K562 (cell line): Measurements from ENCODE around the gene ITGA1. TPM values are rescaled to one million over a fixed set of nuclear protein-coding genes. Genes with fewer than 3 reads are reported as not detected.

ENCODE experiments used
- ATAC-seq: fragments of 200-7000 bp; cut with Tn5 transposase; 3 replicates; pipeline ENCODE4 v1.9.1; 2020; ENCODE audit warnings: moderate library complexity
- BruUV-seq: library from RNA; stranded (reverse); fragments of 400-500 nt; replicated peaks from 2 replicates; lab custom pipeline; 2021; lab: Mats Ljungman, UMichigan
- CTCF ChIA-PET: fragments of 300-600 bp; formaldehyde crosslinking; extraction: SDS; loops from one replicate; lab custom pipeline; 2021; ENCODE audit warnings: low intra/inter-chr PET ratio; lab: Yijun Ruan, JAX
- POLR2A ChIA-PET: fragments of 300-600, 350-650 bp; sonication (Branson Sonifier 250); formaldehyde crosslinking; extraction: SDS; loops from one replicate; lab custom pipeline; 2021; ENCODE audit warnings: antibody characterized with exemption, inconsistent platforms; lab: Yijun Ruan, JAX
- DNase-seq, 4 experiments: peaks; one replicate each; pipeline versions ENCODE4 v3.0.0 to v3.0.0-alpha.2; 2011 to 2018; ENCODE audit warnings: low spot score in 3 of 4, mixed read lengths in 3 of 4; ENCODE audit errors: extremely low read depth in 1 of 4
- FAIRE-seq: peaks from 2 replicates; lab custom pipeline; 2011; peaks lifted over from hg19 to GRCh38; lab: Jason Lieb, UNC
- H2AFZ ChIP-seq: 2 replicates; pipeline ENCODE4 v1.6.0; 2011; ENCODE audit warnings: low read depth, low read length, control low read depth, inconsistent platforms
- H3K27ac ChIP-seq: fragments of 200-600 bp; 3 replicates; pipeline ENCODE4 v1.8.0; 2011; ENCODE audit warnings: low read depth, mild to moderate bottlenecking, control low read depth, inconsistent platforms, low read length, moderate library complexity, mixed read lengths; ENCODE audit errors: extremely low read depth
- H3K27me3 ChIP-seq, 2 experiments: fragments of 300-600 bp in 1 of 2; 2 replicates in 1 of 2; 3 replicates in 1 of 2; pipeline versions ENCODE4 v1.6.0 to v1.8.0; 2011; ENCODE audit warnings: inconsistent platforms in 2 of 2, low read length in 2 of 2, mild to moderate bottlenecking in 1 of 2, mixed read lengths in 1 of 2, moderate library complexity in 1 of 2; ENCODE audit not compliant: control insufficient read depth in 2 of 2, insufficient read depth in 2 of 2
- H3K36me3 ChIP-seq: fragments of 300-600 bp; 3 replicates; pipeline ENCODE4 v1.8.0; 2011; ENCODE audit warnings: mild to moderate bottlenecking, low read length, inconsistent platforms; ENCODE audit not compliant: control insufficient read depth, insufficient read depth
- H3K4me1 ChIP-seq, 2 experiments: fragments of 200-600 bp in 1 of 2; replicated peaks in 1 of 2; 2 replicates in 1 of 2; 3 replicates in 1 of 2; pipeline versions ENCODE4 v1.5.1 to v1.8.0; 2011; ENCODE audit warnings: inconsistent platforms in 2 of 2, low read length in 2 of 2, mild to moderate bottlenecking in 1 of 2, mixed read lengths in 1 of 2, moderate library complexity in 1 of 2; ENCODE audit not compliant: control insufficient read depth in 2 of 2, insufficient read depth in 2 of 2
- H3K4me2 ChIP-seq: 2 replicates; pipeline ENCODE4 v1.6.1; 2011; ENCODE audit warnings: low read length, control low read depth, inconsistent platforms, mixed read lengths; ENCODE audit not compliant: insufficient read depth
- H3K4me3 ChIP-seq: fragments of 200-600 bp; sonication (generic), shearing (Covaris generic); 2 replicates; pipeline ENCODE4 v1.5.1; 2016; ENCODE audit warnings: control low read depth, inconsistent platforms
- H3K79me2 ChIP-seq: fragments of 200-600 bp; 3 replicates; pipeline ENCODE4 v1.8.0; 2011; ENCODE audit warnings: low read length, inconsistent platforms; ENCODE audit not compliant: control insufficient read depth, insufficient read depth
- H3K9ac ChIP-seq, 2 experiments: 2 replicates each; pipeline versions ENCODE4 v1.6.0 to v1.6.1; 2011; ENCODE audit warnings: low read depth in 2 of 2, low read length in 2 of 2, control low read depth in 1 of 2, inconsistent platforms in 1 of 2, mild to moderate bottlenecking in 1 of 2, mixed read lengths in 1 of 2; ENCODE audit not compliant: insufficient read depth in 1 of 2
- H3K9me1 ChIP-seq: one replicate; pipeline ENCODE4 v1.6.0; 2011; ENCODE audit warnings: inconsistent platforms, mild to moderate bottlenecking, low read length, moderate library complexity; ENCODE audit not compliant: control insufficient read depth, insufficient read depth
- H3K9me3 ChIP-seq: replicated peaks from 2 replicates; pipeline ENCODE4 v1.5.1; 2011; ENCODE audit warnings: low read depth, low read length, inconsistent platforms; ENCODE audit not compliant: control insufficient read depth, insufficient read depth
- H4K20me1 ChIP-seq: replicated peaks from 2 replicates; pipeline ENCODE4 v1.6.1; 2011; ENCODE audit warnings: low read length, inconsistent platforms, mixed read lengths; ENCODE audit not compliant: control insufficient read depth, insufficient read depth
- DACH1 ChIP-seq: fragments of 450-650 bp; IDR thresholded peaks from 2 replicates; pipeline ENCODE4 v1.6.1; 2018; ENCODE audit not compliant: partially characterized antibody
- DMBX1 ChIP-seq: fragments of 250-450 bp; sonication (Bioruptor Pico); IDR thresholded peaks from 2 replicates; pipeline ENCODE4 v1.8.0; 2022; ENCODE audit warnings: inconsistent platforms, mild to moderate bottlenecking, moderate library complexity, borderline replicate concordance
- E2F6 ChIP-seq, 2 experiments: IDR thresholded peaks; 2 replicates each; pipeline ENCODE4 v1.6.1; 2011; ENCODE audit warnings: borderline replicate concordance in 1 of 2, control low read depth in 1 of 2, low read depth in 1 of 2, low read length in 1 of 2, mild to moderate bottlenecking in 1 of 2, mixed read lengths in 1 of 2, moderate library complexity in 1 of 2; ENCODE audit not compliant: insufficient read depth in 1 of 2, insufficient read length in 1 of 2, poor library complexity in 1 of 2, severe bottlenecking in 1 of 2; ENCODE audit errors: extremely low read depth in 1 of 2
- E2F8 ChIP-seq: fragments of 450-650 bp; IDR thresholded peaks from 2 replicates; pipeline ENCODE4 v1.7.1; 2018; ENCODE audit warnings: mild to moderate bottlenecking, low read depth; ENCODE audit not compliant: partially characterized antibody
- JUNB ChIP-seq: fragments of 450-650 bp; formaldehyde crosslinking; conservative IDR thresholded peaks from 2 replicates; pipeline ENCODE4 v1.4.0; 2020; ENCODE audit warnings: mild to moderate bottlenecking
- KDM2B ChIP-seq: fragments of 250-450 bp; sonication (Bioruptor Pico); IDR thresholded peaks from 2 replicates; pipeline ENCODE4 v1.8.0; 2021; ENCODE audit warnings: mild to moderate bottlenecking, moderate library complexity
- LARP7 ChIP-seq: fragments of 450-650 bp; IDR thresholded peaks from 2 replicates; pipeline ENCODE4 v1.6.1; 2016
- NBN ChIP-seq: fragments of 450-650 bp; IDR thresholded peaks from 2 replicates; pipeline ENCODE4 v1.6.1; 2016; ENCODE audit warnings: low read depth, mild to moderate bottlenecking
- PCBP1 ChIP-seq: fragments of 200-400 bp; formaldehyde crosslinking; IDR thresholded peaks from 2 replicates; pipeline ENCODE4 v1.6.1; 2018; ENCODE audit warnings: mild to moderate bottlenecking, low read depth, low read length; ENCODE audit not compliant: poor library complexity, severe bottlenecking
- SMARCA5 ChIP-seq: fragments of 450-650 bp; IDR thresholded peaks from 2 replicates; pipeline ENCODE4 v1.6.1; 2016
- USF1 ChIP-seq: sonication (generic); formaldehyde crosslinking; IDR thresholded peaks from 2 replicates; pipeline ENCODE4 v1.9.0; 2022; ENCODE audit warnings: mild to moderate bottlenecking, missing genetic modification reagents
- USF2 ChIP-seq: sonication (generic); formaldehyde crosslinking; IDR thresholded peaks from 2 replicates; pipeline ENCODE4 v1.5.0; 2020; ENCODE audit warnings: missing genetic modification reagents
- ZNF511 ChIP-seq: sonication (generic); formaldehyde crosslinking; IDR thresholded peaks from 2 replicates; pipeline ENCODE4 v1.8.0; 2022; ENCODE audit warnings: mild to moderate bottlenecking, missing genetic modification reagents
- ZZZ3 ChIP-seq: fragments of 450-650 bp; IDR thresholded peaks from 2 replicates; pipeline ENCODE4 v1.6.1; 2016; ENCODE audit warnings: antibody characterized with exemption, mild to moderate bottlenecking, moderate library complexity
- WGBS: fragments of 100-300 bp; shearing (Covaris generic); methylation state at CpG from one replicate; pipeline ENCODE4 v1.1.6; 2016; ENCODE audit warnings: low coverage, mixed read lengths; ENCODE audit not compliant: insufficient coverage; ENCODE audit errors: missing lambda C conversion rate; 5-methylcytosine and 5-hydroxymethylcytosine counted together
- in situ Hi-C: fragments of 300-500 bp; cut with MboI; formaldehyde crosslinking; loops from 4 replicates; pipeline ENCODE4 v1.15.0; 2018; ENCODE audit warnings: inconsistent platforms, mixed read lengths
- intact Hi-C: fragments of 100-400 bp; cut with micrococcal nuclease; formaldehyde crosslinking; loops from 2 replicates; pipeline ENCODE4 v1.14.2; 2022
- polyA plus RNA-seq, 8 experiments: library from polyadenylated mRNA; depleted of rRNA in 4 of 8; stranded (reverse) in 5 of 8; unstranded in 3 of 8; fragments of >200 nt; fragmentation: Nextera tagmentation in 2 of 8; fragmentation: Illumina TruSeq in 1 of 8; extraction: Ambion mirVana in 2 of 8; extraction: Trizol in 1 of 8; gene quantifications; 2 replicates each; pipeline versions ENCODE4 v1.2.1 to v1.2.3, GENCODE V29; 2011 to 2014; ENCODE audit warnings: inconsistent platforms in 1 of 8, missing spikeins in 1 of 8
- total RNA-seq, 7 experiments: library from RNA; depleted of rRNA in 6 of 7; stranded (reverse); fragments of >200 nt in 6 of 7; fragmentation: Illumina TruSeq in 2 of 7; extraction: Trizol in 2 of 7; gene quantifications; 2 replicates each; pipeline versions ENCODE4 v1.2.1 to v1.2.3, GENCODE V29; 2011 to 2021; ENCODE audit warnings: low replicate concordance in 1 of 7

The ITGA1 gene
- total and polyA plus RNA-seq, 9 of the 15 experiments (the other 6 are each of a cell fraction or from before 2014, with no cell fraction given): 0.04 to 0.22 TPM; not detected in 7

- Histone ChIP-seq H3K27me3 (0 out of 5 replicates have a peak, but pooled peaks cover 0 to 2% of the 10 kb centered on the region in 2 experiments), H4K20me1 (no peaks in the 10 kb centered on the region), H3K79me2 (no peaks in the 10 kb centered on the region), H3K9ac (no peak overlapping the region), H3K4me2 (no peak overlapping the region), H3K9me3 (no peaks in the 10 kb centered on the region), H3K36me3 (no peaks in the 10 kb centered on the region), H3K27ac (no peak overlapping the region), H2AFZ (no peak overlapping the region), H3K9me1 (no peaks in the 10 kb centered on the region), H3K4me1 (no peaks in the 10 kb centered on the region), H3K4me3 (no peak overlapping the region)
- in situ Hi-C loops: no loop called here
- intact Hi-C loops: no loop called here
- no peak for ATAC-seq
- FAIRE-seq: no peak
- ChIA-PET POLR2A (interaction anchor here (1.2 kb wide), 1 partner anchor 9 kb away, joined by 3 read pairs; no protein-coding TSS in a partner anchor), CTCF (no interaction called here)
- no TSS peak for BruUV-seq
- 0% methylated on average over 2 of the region's 2 CpGs for WGBS
- no peak for TF ChIP-seq DMBX1 (CRISPR knock-in tag)
- TF ChIP-seq LARP7: no peak
- no peak for TF ChIP-seq DACH1
- TF ChIP-seq USF2 (CRISPR knock-in tag): no peak
- TF ChIP-seq NBN: no peak
- TF ChIP-seq USF1: no peak
- TF ChIP-seq JUNB: no peak
- no peak for TF ChIP-seq KDM2B (CRISPR knock-in tag)
- TF ChIP-seq E2F6 (IDR thresholded peaks at IDR 0.05; ENCODE audit: borderline replicate concordance in 1 of 2, extremely low read depth in 1 of 2, insufficient read depth in 1 of 2, insufficient read length in 1 of 2, low read depth in 1 of 2, low read length in 1 of 2, poor library complexity in 1 of 2, severe bottlenecking in 1 of 2): no peak
- no peak for TF ChIP-seq SMARCA5
- TF ChIP-seq ZZZ3: no peak
- no peak for TF ChIP-seq PCBP1
- TF ChIP-seq ZNF511: no peak
- TF ChIP-seq E2F8: no peak
- no peak for DNase-seq
Measured at GRCh38 chr5:52831786-52832511, 44.2 kb downstream of the ITGA1 start.
